Endothelial cell of umbilical vein (primary cell): ENCODE measurements around the gene GLB1L2. TPM values are rescaled to one million over a fixed set of nuclear protein-coding genes. Genes with fewer than 3 reads are reported as not detected.

ENCODE experiments used
- BruUV-seq: library from RNA; stranded (reverse); fragments of 400-500 nt; replicated peaks from 2 replicates; lab custom pipeline; 2021; lab: Mats Ljungman, UMichigan
- CTCF ChIA-PET: fragments of 300-600, 350-600 bp; sonication (Branson Sonifier 250); formaldehyde crosslinking; loops from one replicate; lab custom pipeline; 2021; ENCODE audit warnings: antibody characterized with exemption, inconsistent platforms; lab: Charles Lee
- POLR2A ChIA-PET: fragments of 300-600, 350-600 bp; sonication (Branson Sonifier 250); formaldehyde crosslinking; loops from one replicate; lab custom pipeline; 2021; ENCODE audit warnings: antibody characterized with exemption, inconsistent platforms; lab: Charles Lee
- DNase-seq: peaks from one replicate; pipeline ENCODE4 v3.0.0-alpha.2; 2011; ENCODE audit warnings: low read depth, low spot score
- FAIRE-seq: peaks from 2 replicates; lab custom pipeline; 2011; peaks lifted over from hg19 to GRCh38; lab: Jason Lieb, UNC
- H2AFZ ChIP-seq: 2 replicates; pipeline ENCODE4 v1.6.0; 2012; ENCODE audit warnings: low read depth, low read length, control low read depth, inconsistent platforms
- H3K27ac ChIP-seq: 2 replicates; pipeline ENCODE4 v1.5.1; 2011; ENCODE audit warnings: low read depth, mild to moderate bottlenecking, control low read depth, low read length, moderate library complexity; ENCODE audit not compliant: insufficient read depth
- H3K27me3 ChIP-seq, 2 experiments: 2 replicates each; pipeline versions ENCODE4 v1.6.0 to v1.6.1; 2011; ENCODE audit warnings: low read length in 2 of 2, mixed read lengths in 1 of 2; ENCODE audit not compliant: control insufficient read depth in 2 of 2, insufficient read depth in 2 of 2
- H3K36me3 ChIP-seq, 2 experiments: 2 replicates in 1 of 2; 3 replicates in 1 of 2; pipeline ENCODE4 v1.5.1; 2011; ENCODE audit warnings: low read length in 2 of 2, mild to moderate bottlenecking in 1 of 2, moderate library complexity in 1 of 2; ENCODE audit not compliant: control insufficient read depth in 2 of 2, insufficient read depth in 2 of 2; ENCODE audit errors: extremely low read depth in 1 of 2
- H3K4me1 ChIP-seq: 3 replicates; pipeline ENCODE4 v1.5.1; 2011; ENCODE audit warnings: mild to moderate bottlenecking, low read length; ENCODE audit not compliant: control insufficient read depth, insufficient read depth; ENCODE audit errors: extremely low read depth
- H3K4me2 ChIP-seq: 2 replicates; pipeline ENCODE4 v1.6.1; 2011; ENCODE audit warnings: low read length, control low read depth, mixed read lengths; ENCODE audit not compliant: insufficient read depth
- H3K4me3 ChIP-seq, 3 experiments: fragments of 200-600 bp in 1 of 3; sonication (generic), shearing (Covaris generic) in 1 of 3; replicated peaks in 1 of 3; 2 replicates each; pipeline ENCODE4 v1.5.1; 2011 to 2016; ENCODE audit warnings: control low read depth in 3 of 3, low read length in 3 of 3, mild to moderate bottlenecking in 2 of 3, inconsistent platforms in 1 of 3, low read depth in 1 of 3, moderate library complexity in 1 of 3; ENCODE audit not compliant: insufficient read depth in 1 of 3
- H3K79me2 ChIP-seq: 2 replicates; pipeline ENCODE4 v1.6.0; 2012; ENCODE audit warnings: low read length, inconsistent platforms; ENCODE audit not compliant: control insufficient read depth, insufficient read depth
- H3K9ac ChIP-seq: replicated peaks from 2 replicates; pipeline ENCODE3; 2011; ENCODE audit warnings: low read length, control low read depth; ENCODE audit not compliant: insufficient read depth; ENCODE audit errors: extremely low read depth
- H3K9me1 ChIP-seq: replicated peaks from 3 replicates; pipeline ENCODE4 v1.6.0; 2011; ENCODE audit warnings: mild to moderate bottlenecking, low read length; ENCODE audit not compliant: control insufficient read depth, insufficient read depth; ENCODE audit errors: extremely low read depth
- H3K9me3 ChIP-seq: replicated peaks from 2 replicates; pipeline ENCODE4 v1.5.1; 2012; ENCODE audit warnings: low read length, inconsistent platforms; ENCODE audit not compliant: control insufficient read depth, insufficient read depth
- H4K20me1 ChIP-seq: replicated peaks from 2 replicates; pipeline ENCODE3; 2011; ENCODE audit warnings: mild to moderate bottlenecking, low read length; ENCODE audit not compliant: control insufficient read depth, insufficient read depth; ENCODE audit errors: extremely low read depth
- EZH2 ChIP-seq: IDR thresholded peaks from 2 replicates; pipeline ENCODE4 v1.6.1; 2012; ENCODE audit warnings: borderline replicate concordance, low read depth, mild to moderate bottlenecking, moderate library complexity, low read length, inconsistent platforms; ENCODE audit not compliant: severe bottlenecking
- FOS ChIP-seq: IDR thresholded peaks from 2 replicates; pipeline ENCODE4 v1.6.1; 2011; ENCODE audit warnings: mild to moderate bottlenecking, low read length, moderate library complexity, borderline replicate concordance; ENCODE audit not compliant: insufficient read depth
- GATA2 ChIP-seq: IDR thresholded peaks from 2 replicates; pipeline ENCODE4 v1.7.0; 2011; ENCODE audit warnings: low read depth, mild to moderate bottlenecking, moderate library complexity, mixed read lengths, low read length; ENCODE audit not compliant: insufficient read length, insufficient read depth
- JUN ChIP-seq: IDR thresholded peaks from 2 replicates; pipeline ENCODE4 v1.6.1; 2011; ENCODE audit warnings: borderline replicate concordance, low read depth; ENCODE audit not compliant: insufficient read length, insufficient read depth
- MYC ChIP-seq: IDR thresholded peaks from one replicate; pipeline ENCODE4 v1.6.1; 2011; ENCODE audit warnings: mild to moderate bottlenecking, low read depth, low read length
- POLR2A ChIP-seq: IDR thresholded peaks from 2 replicates; pipeline ENCODE4 v1.6.1; 2012; ENCODE audit warnings: low read depth, mild to moderate bottlenecking, control low read depth, low read length
- POLR2AphosphoS5 ChIP-seq: IDR thresholded peaks from 2 replicates; pipeline ENCODE4 v1.6.1; 2012; ENCODE audit warnings: low read depth, mild to moderate bottlenecking, control low read depth, low read length, moderate library complexity; ENCODE audit not compliant: insufficient read depth
- dilution Hi-C: fragments of 300-500 bp; cut with MboI; formaldehyde crosslinking; loops from one replicate; pipeline ENCODE4 v1.15.0; 2019; ENCODE audit warnings: low sequenced_read_pairs; ENCODE audit not compliant: extremely low pct_ligation_motif_present
- intact Hi-C: fragments of 100-400 bp; cut with micrococcal nuclease; formaldehyde crosslinking; loops from one replicate; pipeline ENCODE4 v1.10.0; 2022
- polyA plus RNA-seq, 4 experiments: library from polyadenylated mRNA; depleted of rRNA in 3 of 4; stranded (reverse) in 3 of 4; unstranded in 1 of 4; fragments of >200 nt; gene quantifications; 2 replicates each; pipeline versions ENCODE4 v1.2.1 to v1.2.3, GENCODE V29; 2011 to 2012; ENCODE audit warnings: missing spikeins in 1 of 4
- total RNA-seq: library from RNA; stranded (reverse); gene quantifications from 2 replicates; pipeline ENCODE4 v1.2.3, GENCODE V29; 2021
- TF ChIP-seq, protein P1 (sequence below), 2 donors: IDR thresholded peaks; 1 replicate in 1 of 2; 2 replicates in 1 of 2; pipeline ENCODE4 v1.5.1; 2011; ENCODE audit warnings: low read length in 2 of 2, mild to moderate bottlenecking in 2 of 2, moderate library complexity in 2 of 2, control low read depth in 1 of 2, inconsistent platforms in 1 of 2, low read depth in 1 of 2; ENCODE audit not compliant: insufficient read depth in 1 of 2; ENCODE audit errors: extremely low read depth in 1 of 2
- TF ChIP-seq, protein P2 (sequence below): IDR thresholded peaks from 2 replicates; pipeline ENCODE4 v1.6.1; 2011; ENCODE audit not compliant: insufficient read depth, insufficient read length

Gene GLB1L2
- total and polyA plus RNA-seq, 2 donors (not counting 3 experiments of a cell fraction or from before 2014, with no cell fraction given): 0.55 to 0.59 TPM

DNA sequence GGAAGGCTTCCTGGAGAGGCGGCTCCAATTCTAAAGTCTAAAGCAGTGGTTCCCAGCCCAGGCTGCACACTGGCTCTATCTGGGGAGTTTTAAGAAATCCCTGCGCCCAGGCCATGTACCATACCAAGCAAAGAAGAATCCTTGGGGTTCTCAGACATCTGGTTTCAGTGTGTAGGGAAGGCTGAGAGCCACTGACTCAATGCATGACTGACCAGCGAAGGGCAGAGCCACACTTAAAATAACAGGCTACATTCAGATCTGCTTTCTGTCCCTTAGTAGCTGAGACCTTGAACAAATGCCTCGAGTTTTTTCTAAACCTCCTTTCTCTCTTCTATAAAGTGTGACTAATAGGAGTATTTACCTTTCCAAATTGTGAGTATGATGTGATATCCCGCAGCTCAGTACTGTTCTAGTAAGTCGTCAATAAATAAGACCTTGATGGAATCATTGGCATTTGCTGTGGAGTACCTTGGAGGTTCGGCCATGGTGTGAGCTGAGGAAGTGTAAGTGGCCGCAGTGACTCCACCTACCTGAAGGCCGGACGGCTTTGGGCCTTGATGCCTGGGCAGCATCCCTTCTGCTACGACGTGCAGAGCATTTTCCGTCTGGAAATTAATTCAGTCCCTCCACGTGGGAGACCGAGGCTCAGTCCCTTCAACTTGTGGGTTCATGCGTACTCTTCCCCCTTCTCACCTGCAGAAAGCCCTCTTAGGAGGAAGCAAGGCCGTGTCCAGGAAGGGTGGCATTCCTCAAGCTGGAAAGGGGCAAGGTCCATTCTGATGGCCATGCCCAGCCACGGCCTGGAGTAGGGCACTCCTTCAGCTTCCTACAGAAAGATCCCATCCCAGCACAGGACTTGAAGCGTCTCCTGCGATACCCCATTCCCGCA, 25.1 kb downstream of the GLB1L2 start:
- intact Hi-C loops: no loop called here
- no peak overlapping the region for H3K4me2 ChIP-seq
- POLR2A ChIA-PET: no interaction called here

More for the DNA sequence above, 25.1 kb downstream of the GLB1L2 start:
- no TSS peak for BruUV-seq
- dilution Hi-C loops: no loop called here
- CTCF ChIA-PET: no interaction called here
- H3K4me3 ChIP-seq: no peak overlapping the region
- FAIRE-seq (no peak), DNase-seq (no peak)
- no peaks in the 10 kb centered on the region for H4K20me1 ChIP-seq
- H3K9me3 ChIP-seq: no peaks in the 10 kb centered on the region
- no peaks in the 10 kb centered on the region for H3K27me3 ChIP-seq
- TF ChIP-seq EZH2 (no peak), POLR2A (no peak), JUN (no peak), GATA2 (no peak), FOS (no peak), MYC (no peak), POLR2AphosphoS5 (no peak)
- TF ChIP-seq, protein P1, sequence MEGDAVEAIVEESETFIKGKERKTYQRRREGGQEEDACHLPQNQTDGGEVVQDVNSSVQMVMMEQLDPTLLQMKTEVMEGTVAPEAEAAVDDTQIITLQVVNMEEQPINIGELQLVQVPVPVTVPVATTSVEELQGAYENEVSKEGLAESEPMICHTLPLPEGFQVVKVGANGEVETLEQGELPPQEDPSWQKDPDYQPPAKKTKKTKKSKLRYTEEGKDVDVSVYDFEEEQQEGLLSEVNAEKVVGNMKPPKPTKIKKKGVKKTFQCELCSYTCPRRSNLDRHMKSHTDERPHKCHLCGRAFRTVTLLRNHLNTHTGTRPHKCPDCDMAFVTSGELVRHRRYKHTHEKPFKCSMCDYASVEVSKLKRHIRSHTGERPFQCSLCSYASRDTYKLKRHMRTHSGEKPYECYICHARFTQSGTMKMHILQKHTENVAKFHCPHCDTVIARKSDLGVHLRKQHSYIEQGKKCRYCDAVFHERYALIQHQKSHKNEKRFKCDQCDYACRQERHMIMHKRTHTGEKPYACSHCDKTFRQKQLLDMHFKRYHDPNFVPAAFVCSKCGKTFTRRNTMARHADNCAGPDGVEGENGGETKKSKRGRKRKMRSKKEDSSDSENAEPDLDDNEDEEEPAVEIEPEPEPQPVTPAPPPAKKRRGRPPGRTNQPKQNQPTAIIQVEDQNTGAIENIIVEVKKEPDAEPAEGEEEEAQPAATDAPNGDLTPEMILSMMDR (IDR thresholded peaks at IDR 0.05; ENCODE audit: extremely low read depth in 1 of 2, insufficient read depth in 1 of 2, low read depth in 1 of 2, low read length in 2 of 2): no peak
- TF ChIP-seq, protein P2, sequence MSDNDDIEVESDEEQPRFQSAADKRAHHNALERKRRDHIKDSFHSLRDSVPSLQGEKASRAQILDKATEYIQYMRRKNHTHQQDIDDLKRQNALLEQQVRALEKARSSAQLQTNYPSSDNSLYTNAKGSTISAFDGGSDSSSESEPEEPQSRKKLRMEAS: no peak
- no peak overlapping the region for H3K9ac ChIP-seq
- H3K27ac ChIP-seq: no peak overlapping the region
- H2AFZ ChIP-seq: no peak overlapping the region
- no peaks in the 10 kb centered on the region for H3K79me2 ChIP-seq
- H3K4me1 ChIP-seq: no peaks in the 10 kb centered on the region
- no peaks in the 10 kb centered on the region for H3K36me3 ChIP-seq
- H3K9me1 ChIP-seq: no peaks in the 10 kb centered on the region
